Body of pancreas (tissue), 4 donors: Measurements from ENCODE around the gene SPR.

ENCODE experiments used
- CTCF ChIP-seq, 7 experiments: fragments of 450-650 bp in 4 of 7; fragments of 200-600 bp in 3 of 7; sonication (generic) in 3 of 7; IDR thresholded peaks; one replicate each; pipeline ENCODE4 v1.5.1; 2016 to 2019; ENCODE audit warnings: antibody characterized with exemption in 7 of 7
- POLR2A ChIP-seq, 3 donors: fragments of 450-650 bp; IDR thresholded peaks; one replicate each; pipeline ENCODE4 v1.6.1; 2016; ENCODE audit warnings: antibody characterized with exemption in 3 of 3, mild to moderate bottlenecking in 2 of 3

- TF ChIP-seq CTCF (IDR thresholded peaks at IDR 0.05) (no peak), POLR2A (IDR thresholded peaks at IDR 0.05) (no peak)
Observed at GRCh38 chr2:72897785-72898584, 10.8 kb downstream of the SPR start.
